DND-41 (cell line): Measurements from ENCODE around the gene ZMIZ1.

Source experiments
- ATAC-seq: fragments of 200-7000 bp; cut with Tn5 transposase; 3 replicates; pipeline ENCODE4 v1.9.1; 2021; ENCODE audit warnings: low read depth; ENCODE audit not compliant: insufficient read depth
- DNase-seq: peaks from one replicate; pipeline ENCODE4 v3.0.0-alpha.2; 2020
- H2AFZ ChIP-seq: 2 replicates; pipeline ENCODE4 v1.6.0; 2012; ENCODE audit warnings: low read depth, low read length
- H3K27ac ChIP-seq: 2 replicates; pipeline ENCODE4 v1.5.1; 2012; ENCODE audit warnings: low read length, inconsistent platforms
- H3K27me3 ChIP-seq: fragments of 200-600 bp; sonication (generic); 2 replicates; pipeline ENCODE4 v1.6.0; 2012; ENCODE audit warnings: low read length, mild to moderate bottlenecking, inconsistent platforms; ENCODE audit not compliant: insufficient read depth, poor library complexity
- H3K36me3 ChIP-seq: 2 replicates; pipeline ENCODE4 v1.5.1; 2012; ENCODE audit warnings: low read length, inconsistent platforms; ENCODE audit not compliant: insufficient read depth
- H3K4me1 ChIP-seq: 2 replicates; pipeline ENCODE4 v1.5.1; 2012; ENCODE audit warnings: mild to moderate bottlenecking, low read length; ENCODE audit not compliant: insufficient read depth
- H3K4me2 ChIP-seq: 2 replicates; pipeline ENCODE4 v1.6.0; 2012; ENCODE audit warnings: mild to moderate bottlenecking, moderate library complexity, low read length, inconsistent platforms; ENCODE audit not compliant: insufficient read depth
- H3K4me3 ChIP-seq, 2 experiments: fragments of 200-600 bp in 1 of 2; shearing (Covaris generic) in 1 of 2; 2 replicates each; pipeline ENCODE4 v1.5.1; 2012 to 2016; ENCODE audit warnings: inconsistent platforms in 2 of 2, low read length in 2 of 2, mild to moderate bottlenecking in 2 of 2, low read depth in 1 of 2, moderate library complexity in 1 of 2
- H3K79me2 ChIP-seq: 2 replicates; pipeline ENCODE4 v1.6.0; 2012; ENCODE audit warnings: low read length, inconsistent platforms; ENCODE audit not compliant: insufficient read depth
- H3K9ac ChIP-seq: 2 replicates; pipeline ENCODE4 v1.6.0; 2012; ENCODE audit warnings: low read depth, mild to moderate bottlenecking, inconsistent platforms, low read length, moderate library complexity
- H3K9me3 ChIP-seq: 2 replicates; pipeline ENCODE4 v1.5.1; 2012; ENCODE audit warnings: low read length, moderate library complexity, mild to moderate bottlenecking, inconsistent platforms; ENCODE audit not compliant: insufficient read depth, severe bottlenecking
- H4K20me1 ChIP-seq: 2 replicates; pipeline ENCODE4 v1.6.0; 2012; ENCODE audit warnings: low read length; ENCODE audit not compliant: insufficient read depth
- EZH2 ChIP-seq: IDR thresholded peaks from 3 replicates; pipeline ENCODE4 v1.6.1; 2012; ENCODE audit warnings: borderline replicate concordance, low read depth, mild to moderate bottlenecking, moderate library complexity, low read length, inconsistent platforms; ENCODE audit not compliant: severe bottlenecking
- TF ChIP-seq, protein P1 (sequence below): IDR thresholded peaks from 2 replicates; pipeline ENCODE4 v1.5.1; 2012; ENCODE audit warnings: borderline replicate concordance, low read length, moderate library complexity, mild to moderate bottlenecking; ENCODE audit not compliant: poor library complexity, severe bottlenecking; ENCODE audit errors: extremely low read depth

Gene ZMIZ1

DNA sequence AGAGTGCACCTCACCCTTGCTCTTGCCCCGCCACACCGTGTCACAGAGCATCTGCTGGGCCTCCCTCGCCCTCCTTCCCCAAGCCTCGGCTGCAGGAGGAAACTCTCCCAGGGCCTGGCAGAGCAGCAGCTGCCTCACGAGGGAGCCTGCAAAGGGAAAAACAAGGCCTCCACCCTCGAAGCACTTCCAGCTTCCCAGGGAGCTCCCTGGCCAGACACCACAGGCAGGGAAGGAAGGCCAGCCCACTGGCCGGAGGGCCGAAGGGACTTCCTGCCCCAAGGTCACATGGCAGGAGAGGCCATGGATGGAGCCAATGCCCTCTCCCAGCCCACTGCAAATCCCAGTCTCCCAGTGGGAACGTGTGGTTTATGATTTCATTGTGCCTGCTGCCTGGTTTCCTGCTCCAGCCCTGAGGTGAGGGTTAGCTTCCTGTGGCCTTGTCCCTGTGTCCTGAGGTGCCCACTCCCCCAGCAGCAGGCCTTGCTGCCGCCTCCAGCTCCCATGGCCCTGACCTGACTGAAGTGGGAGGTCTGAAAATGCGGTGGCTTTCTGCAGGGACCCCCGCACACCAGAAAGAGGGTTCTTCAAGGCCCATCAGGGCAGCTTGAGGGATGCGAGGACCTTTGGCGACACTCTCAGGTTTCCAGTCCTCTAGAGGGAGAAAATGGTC lies 178.0 kb downstream of the ZMIZ1 start:
- no peak for TF ChIP-seq EZH2
- TF ChIP-seq, protein P1, sequence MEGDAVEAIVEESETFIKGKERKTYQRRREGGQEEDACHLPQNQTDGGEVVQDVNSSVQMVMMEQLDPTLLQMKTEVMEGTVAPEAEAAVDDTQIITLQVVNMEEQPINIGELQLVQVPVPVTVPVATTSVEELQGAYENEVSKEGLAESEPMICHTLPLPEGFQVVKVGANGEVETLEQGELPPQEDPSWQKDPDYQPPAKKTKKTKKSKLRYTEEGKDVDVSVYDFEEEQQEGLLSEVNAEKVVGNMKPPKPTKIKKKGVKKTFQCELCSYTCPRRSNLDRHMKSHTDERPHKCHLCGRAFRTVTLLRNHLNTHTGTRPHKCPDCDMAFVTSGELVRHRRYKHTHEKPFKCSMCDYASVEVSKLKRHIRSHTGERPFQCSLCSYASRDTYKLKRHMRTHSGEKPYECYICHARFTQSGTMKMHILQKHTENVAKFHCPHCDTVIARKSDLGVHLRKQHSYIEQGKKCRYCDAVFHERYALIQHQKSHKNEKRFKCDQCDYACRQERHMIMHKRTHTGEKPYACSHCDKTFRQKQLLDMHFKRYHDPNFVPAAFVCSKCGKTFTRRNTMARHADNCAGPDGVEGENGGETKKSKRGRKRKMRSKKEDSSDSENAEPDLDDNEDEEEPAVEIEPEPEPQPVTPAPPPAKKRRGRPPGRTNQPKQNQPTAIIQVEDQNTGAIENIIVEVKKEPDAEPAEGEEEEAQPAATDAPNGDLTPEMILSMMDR: no peak
- H4K20me1 ChIP-seq: peaks cover 68% of the 10 kb centered on the region
- no peak overlapping the region for H3K4me3 ChIP-seq
- H3K36me3 ChIP-seq: no peaks in the 10 kb centered on the region
- no peaks in the 10 kb centered on the region for H3K79me2 ChIP-seq
- no peak overlapping the region for H2AFZ ChIP-seq
- no peak overlapping the region for H3K27ac ChIP-seq
- H3K9me3 ChIP-seq: no peaks in the 10 kb centered on the region
- DNase-seq: no peak
- no peaks in the 10 kb centered on the region for H3K27me3 ChIP-seq
- H3K4me1 ChIP-seq: no peaks in the 10 kb centered on the region
- no peak for ATAC-seq
- H3K4me2 ChIP-seq: no peak overlapping the region
- H3K9ac ChIP-seq: no peak overlapping the region

DNA sequence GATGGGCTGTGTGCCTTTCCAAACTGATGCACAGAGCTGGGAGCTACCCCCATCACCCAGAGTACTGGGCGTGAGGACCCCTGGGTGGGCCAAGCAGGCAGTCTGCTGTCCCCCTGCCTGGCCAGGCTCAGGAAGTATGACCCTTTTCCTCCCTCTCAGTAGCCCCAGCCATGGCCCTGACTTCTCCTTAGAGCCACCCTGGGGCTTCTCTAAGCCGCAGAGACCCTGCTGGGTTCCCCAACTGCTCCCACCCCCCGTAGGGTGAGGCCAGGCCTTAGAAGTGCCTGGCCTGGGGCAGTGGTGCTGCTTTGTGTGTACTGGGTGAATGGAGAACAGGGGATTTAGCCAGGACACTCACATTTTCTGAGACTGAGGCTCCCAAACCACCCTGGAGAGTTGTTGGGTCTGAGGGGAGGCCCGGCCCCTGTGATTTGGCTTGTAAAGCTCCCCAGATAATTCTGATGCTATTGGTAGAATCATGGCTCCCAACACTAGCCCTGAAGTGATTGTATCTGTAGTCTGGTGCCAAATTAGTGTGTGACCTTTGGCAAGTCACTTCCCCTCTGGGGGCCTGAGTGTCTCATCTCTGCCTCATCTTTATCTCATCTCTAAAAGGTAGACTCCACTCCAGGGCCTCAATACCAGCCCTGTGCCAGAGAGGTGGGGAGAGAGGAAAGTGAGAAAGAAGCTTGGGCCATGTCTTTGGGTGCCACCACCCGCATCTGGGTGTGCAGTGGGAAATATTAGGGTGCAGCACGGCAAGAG lies 178.8 kb downstream of the ZMIZ1 start:
- Histone ChIP-seq H3K36me3 (no peaks in the 10 kb centered on the region), H3K9ac (no peak overlapping the region), H3K4me1 (no peaks in the 10 kb centered on the region), H2AFZ (no peak overlapping the region), H4K20me1 (peaks cover 76% of the 10 kb centered on the region), H3K9me3 (no peaks in the 10 kb centered on the region), H3K4me3 (no peak overlapping the region), H3K4me2 (no peak overlapping the region), H3K27ac (no peak overlapping the region), H3K79me2 (no peaks in the 10 kb centered on the region), H3K27me3 (no peaks in the 10 kb centered on the region)
- ATAC-seq: no peak
- no peak for DNase-seq
- TF ChIP-seq, protein P1: no peak
- TF ChIP-seq EZH2: no peak

DNA sequence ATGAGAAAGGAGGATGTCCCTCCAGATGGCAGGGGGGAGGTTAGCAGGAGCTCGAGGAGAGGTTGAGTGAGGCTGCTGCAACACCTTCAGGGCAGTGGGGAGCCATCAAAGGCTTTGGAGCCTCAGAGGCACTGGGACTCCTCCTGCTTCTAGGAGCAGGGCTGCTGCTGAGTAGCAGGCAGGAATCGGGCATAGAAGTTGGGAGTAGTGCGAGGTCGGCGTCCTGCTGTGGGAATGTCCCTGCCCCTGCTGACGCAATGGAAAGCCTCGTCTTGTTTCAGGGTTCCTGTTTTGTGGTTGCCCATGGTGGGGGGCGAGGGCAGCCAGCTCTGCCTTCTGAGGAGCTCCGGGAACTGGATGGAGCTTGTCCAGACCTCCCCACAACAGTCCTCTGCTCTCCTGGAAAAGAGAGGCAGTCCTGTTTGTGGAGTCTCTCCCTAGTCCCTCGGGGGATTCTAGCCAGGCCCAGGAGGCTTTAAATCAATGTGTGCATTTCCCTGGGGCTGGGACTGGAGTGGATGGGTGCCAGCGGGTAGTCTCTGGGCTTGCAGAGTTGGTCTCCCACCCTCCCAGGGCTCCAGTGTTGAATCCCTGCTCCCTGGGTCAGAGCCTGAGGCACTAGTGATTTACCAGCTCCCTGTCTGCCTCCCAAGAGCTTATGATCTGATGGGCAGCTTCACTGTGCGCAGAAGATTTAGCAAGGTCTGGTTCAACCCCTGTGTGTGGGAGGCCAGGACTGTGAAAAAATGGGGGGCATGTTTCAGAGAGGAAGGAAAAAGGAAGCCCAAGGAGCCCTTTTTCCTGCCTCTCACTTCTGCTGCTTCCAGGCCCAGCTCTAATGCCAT lies 179.8 kb downstream of the ZMIZ1 start:
- H3K27ac ChIP-seq: no peak overlapping the region
- no peak overlapping the region for H3K4me3 ChIP-seq
- no peaks in the 10 kb centered on the region for H3K27me3 ChIP-seq
- H2AFZ ChIP-seq: no peak overlapping the region
- H3K36me3 ChIP-seq: no peaks in the 10 kb centered on the region
- ATAC-seq (no peak), DNase-seq (no peak)
- H4K20me1 ChIP-seq: peaks cover 85% of the 10 kb centered on the region
- no peaks in the 10 kb centered on the region for H3K4me1 ChIP-seq
- H3K79me2 ChIP-seq: no peaks in the 10 kb centered on the region
- no peaks in the 10 kb centered on the region for H3K9me3 ChIP-seq
- H3K4me2 ChIP-seq: no peak overlapping the region
- TF ChIP-seq, protein P1: no peak
- TF ChIP-seq EZH2: no peak
- no peak overlapping the region for H3K9ac ChIP-seq
